Measurements from ENCODE around the gene EPM2AIP1.
"Not testable (repeated sequence)": the region's sequence is repeated elsewhere in the genome, so short reads cannot be mapped to it uniquely, and the experiment has no call there.

Gene EPM2AIP1

DNA sequence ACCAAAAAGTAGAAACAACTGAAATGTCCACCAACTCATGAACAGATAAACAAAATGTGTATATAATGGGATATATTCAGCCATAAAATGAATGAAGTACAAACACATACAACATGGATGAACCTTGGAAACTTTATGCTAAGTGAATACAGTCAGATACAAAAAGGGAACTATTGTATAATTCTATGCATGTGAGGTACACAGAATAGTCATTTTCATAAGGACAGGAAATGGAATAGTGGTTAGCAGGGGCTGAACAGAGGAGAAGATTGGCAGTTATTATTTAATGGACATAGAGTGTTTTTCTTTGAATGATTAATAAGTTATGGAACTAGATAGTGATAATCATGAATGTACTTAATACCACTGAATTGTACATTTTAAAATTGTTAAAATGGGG, 28.1 kb downstream of the EPM2AIP1 start:
- no peak overlapping the region for H3K4me3 ChIP-seq (ENCODE audit: low read length)
- no peaks in the 10 kb centered on the region for H3K9me3 ChIP-seq (ENCODE audit: control insufficient read depth, low read depth, low read length)
- peaks cover 15% of the 10 kb centered on the region for H3K4me1 ChIP-seq (ENCODE audit: control insufficient read depth, low read depth, low read length)
- no peak overlapping the region for H3K9ac ChIP-seq (ENCODE audit: low read length)
- no peaks in the 10 kb centered on the region for H3K36me3 ChIP-seq (ENCODE audit: control insufficient read depth, low read depth, low read length)
- H3K27me3 ChIP-seq (ENCODE audit: control insufficient read depth, insufficient read depth, low read length), result no peaks in the 10 kb centered on the region
- no peak overlapping the region for H3K27ac ChIP-seq (ENCODE audit: low read length)

DNA sequence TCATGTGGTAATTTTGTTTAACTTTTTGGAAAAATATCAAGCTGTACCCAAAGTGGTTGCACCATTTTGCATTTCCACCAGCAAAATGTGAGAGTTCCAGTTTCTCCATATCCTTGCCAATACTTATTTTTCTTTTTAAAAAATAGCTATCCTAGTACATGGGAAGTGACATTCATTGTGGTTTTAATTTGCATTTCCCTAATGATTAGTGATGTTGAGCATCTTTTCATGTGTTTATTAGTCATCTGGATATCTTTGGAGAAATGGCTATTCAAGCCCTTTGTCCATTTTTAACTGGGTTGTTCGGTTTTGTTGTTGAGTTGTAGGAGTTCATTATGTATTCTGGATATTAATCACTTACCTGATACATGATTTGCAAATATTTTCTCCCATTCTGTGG, 28.6 kb downstream of the EPM2AIP1 start:
- Histone ChIP-seq H3K36me3 (ENCODE audit: control insufficient read depth, low read depth, low read length) (no peaks in the 10 kb centered on the region), H3K4me1 (ENCODE audit: control insufficient read depth, low read depth, low read length) (peaks cover 11% of the 10 kb centered on the region), H3K27me3 (ENCODE audit: control insufficient read depth, insufficient read depth, low read length) (no peaks in the 10 kb centered on the region), H3K27ac (ENCODE audit: low read length) (no peak overlapping the region), H3K9me3 (ENCODE audit: control insufficient read depth, low read depth, low read length) (no peaks in the 10 kb centered on the region), H3K4me3 (ENCODE audit: low read length) (no peak overlapping the region), H3K9ac (ENCODE audit: low read length) (no peak overlapping the region)

GRCh38 chr3:36963008-36963407, 29.9 kb downstream of the EPM2AIP1 start:
- not testable (repeated sequence) for H3K9me3 ChIP-seq (ENCODE audit: control insufficient read depth, low read depth, low read length); H3K4me1 ChIP-seq (ENCODE audit: control insufficient read depth, low read depth, low read length); H3K27me3 ChIP-seq (ENCODE audit: control insufficient read depth, insufficient read depth, low read length); H3K36me3 ChIP-seq (ENCODE audit: control insufficient read depth, low read depth, low read length); H3K9ac ChIP-seq (ENCODE audit: low read length); H3K4me3 ChIP-seq (ENCODE audit: low read length); H3K27ac ChIP-seq (ENCODE audit: low read length)

DNA sequence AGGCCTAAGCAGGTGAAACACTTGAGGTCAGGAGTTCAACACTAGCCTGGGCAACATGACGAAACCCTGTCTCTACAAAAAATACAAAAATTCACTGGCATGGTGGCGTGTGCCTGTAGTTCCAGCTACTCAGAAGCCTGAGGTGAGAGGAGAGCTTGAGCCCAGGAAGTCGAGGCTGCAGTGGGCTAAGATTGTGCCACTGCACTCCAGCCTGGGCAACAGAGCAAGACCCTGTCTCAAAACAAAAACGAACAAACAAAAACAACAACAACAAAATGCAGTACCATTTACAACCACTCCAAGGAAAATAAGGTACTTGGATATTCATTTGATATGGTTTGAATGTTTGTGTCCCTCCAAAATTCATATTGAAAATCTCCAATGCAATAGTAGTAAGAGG, 32.4 kb downstream of the EPM2AIP1 start:
- no peaks in the 10 kb centered on the region for H3K9me3 ChIP-seq (ENCODE audit: control insufficient read depth, low read depth, low read length)
- H3K9ac ChIP-seq (ENCODE audit: low read length), result no peak overlapping the region
- H3K27me3 ChIP-seq (ENCODE audit: control insufficient read depth, insufficient read depth, low read length), result no peaks in the 10 kb centered on the region
- peaks cover 6% of the 10 kb centered on the region for H3K4me1 ChIP-seq (ENCODE audit: control insufficient read depth, low read depth, low read length)
- H3K36me3 ChIP-seq (ENCODE audit: control insufficient read depth, low read depth, low read length), result no peaks in the 10 kb centered on the region
- H3K27ac ChIP-seq (ENCODE audit: low read length), result no peak overlapping the region
- H3K4me3 ChIP-seq (ENCODE audit: low read length), result no peak overlapping the region

DNA sequence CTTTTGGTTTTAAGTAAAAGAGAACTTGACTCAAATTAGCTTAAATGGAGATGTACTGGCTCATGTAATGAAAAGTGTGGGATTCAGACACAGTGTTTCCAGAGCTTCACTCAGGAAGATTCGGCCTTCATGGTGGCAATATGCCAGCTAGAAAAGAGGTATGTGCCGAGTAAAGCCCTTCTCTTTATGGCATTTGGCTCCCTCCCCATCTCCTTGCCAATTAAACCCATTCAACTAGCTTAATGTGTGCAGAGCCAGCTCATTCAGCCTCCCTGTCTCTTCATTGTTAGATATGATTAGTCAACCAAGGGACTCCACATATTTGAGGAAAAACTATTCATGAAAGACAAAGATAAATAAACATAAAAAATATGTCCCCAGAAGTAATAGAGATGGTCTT, 33.1 kb downstream of the EPM2AIP1 start:
- H3K36me3 ChIP-seq (ENCODE audit: control insufficient read depth, low read depth, low read length), result no peaks in the 10 kb centered on the region
- H3K27ac ChIP-seq (ENCODE audit: low read length), result no peak overlapping the region
- no peaks in the 10 kb centered on the region for H3K27me3 ChIP-seq (ENCODE audit: control insufficient read depth, insufficient read depth, low read length)
- no peaks in the 10 kb centered on the region for H3K9me3 ChIP-seq (ENCODE audit: control insufficient read depth, low read depth, low read length)
- H3K4me1 ChIP-seq (ENCODE audit: control insufficient read depth, low read depth, low read length), result no peaks in the 10 kb centered on the region
- H3K4me3 ChIP-seq (ENCODE audit: low read length), result no peak overlapping the region
- no peak overlapping the region for H3K9ac ChIP-seq (ENCODE audit: low read length)

- no peaks in the 10 kb centered on the region for H3K36me3 ChIP-seq (ENCODE audit: control insufficient read depth, low read depth, low read length)
- no peaks in the 10 kb centered on the region for H3K4me1 ChIP-seq (ENCODE audit: control insufficient read depth, low read depth, low read length)
- H3K27ac ChIP-seq (ENCODE audit: low read length), result no peak overlapping the region
- H3K9me3 ChIP-seq (ENCODE audit: control insufficient read depth, low read depth, low read length), result no peaks in the 10 kb centered on the region
- H3K4me3 ChIP-seq (ENCODE audit: low read length), result no peak overlapping the region
- H3K27me3 ChIP-seq (ENCODE audit: control insufficient read depth, insufficient read depth, low read length), result no peaks in the 10 kb centered on the region
- H3K9ac ChIP-seq (ENCODE audit: low read length), result no peak overlapping the region
Measured at GRCh38 chr3:36957862-36958686, 34.9 kb downstream of the EPM2AIP1 start.

DNA sequence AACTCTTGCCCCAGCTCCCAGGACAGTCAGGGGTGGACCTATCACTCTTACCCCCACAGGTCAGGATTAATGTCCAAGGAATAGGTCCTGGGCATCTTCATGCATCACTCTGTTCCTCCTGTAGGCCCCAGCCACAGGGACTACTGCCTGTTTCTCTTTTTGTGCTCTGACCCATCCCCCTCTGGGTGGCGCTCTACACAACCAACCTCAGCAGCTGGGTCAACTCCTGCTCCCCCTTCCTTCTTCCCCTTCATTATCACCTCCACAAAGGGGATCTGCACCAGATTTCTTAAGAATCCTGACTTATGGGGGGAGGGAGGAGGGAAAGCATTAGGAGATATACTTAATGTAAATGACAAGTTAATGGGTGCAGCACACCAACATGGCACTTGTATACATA, 35.9 kb downstream of the EPM2AIP1 start:
- no peak overlapping the region for H3K27ac ChIP-seq (ENCODE audit: low read length)
- H3K4me1 ChIP-seq (ENCODE audit: control insufficient read depth, low read depth, low read length), result no peaks in the 10 kb centered on the region
- H3K36me3 ChIP-seq (ENCODE audit: control insufficient read depth, low read depth, low read length), result no peaks in the 10 kb centered on the region
- no peaks in the 10 kb centered on the region for H3K9me3 ChIP-seq (ENCODE audit: control insufficient read depth, low read depth, low read length)
- no peak overlapping the region for H3K4me3 ChIP-seq (ENCODE audit: low read length)
- H3K27me3 ChIP-seq (ENCODE audit: control insufficient read depth, insufficient read depth, low read length), result no peaks in the 10 kb centered on the region
- no peak overlapping the region for H3K9ac ChIP-seq (ENCODE audit: low read length)

DNA sequence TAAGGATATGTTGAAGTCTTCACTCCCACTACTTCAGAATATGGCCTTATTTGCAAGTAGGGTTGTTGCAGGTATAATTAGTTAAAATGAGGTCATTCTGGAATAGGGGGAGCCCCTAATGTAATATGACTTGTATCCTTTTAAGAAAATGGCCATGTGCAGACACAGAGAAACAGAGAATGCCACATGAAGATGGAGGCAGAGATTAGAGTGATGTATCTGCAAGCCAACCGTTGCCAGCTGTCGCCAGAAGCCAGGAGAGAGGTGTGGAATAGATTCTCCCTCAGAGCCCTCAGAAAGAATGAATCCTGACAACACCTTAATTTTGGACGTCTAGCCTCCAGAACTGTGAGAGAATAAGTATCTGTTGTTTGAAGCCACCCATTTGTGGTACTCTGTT, 36.8 kb downstream of the EPM2AIP1 start:
- Histone ChIP-seq H3K27ac (ENCODE audit: low read length) (no peak overlapping the region), H3K36me3 (ENCODE audit: control insufficient read depth, low read depth, low read length) (no peaks in the 10 kb centered on the region), H3K27me3 (ENCODE audit: control insufficient read depth, insufficient read depth, low read length) (no peaks in the 10 kb centered on the region)

GRCh38 chr3:36954452-36955134, 38.3 kb downstream of the EPM2AIP1 start:
- H3K9me3 ChIP-seq (ENCODE audit: control insufficient read depth, low read depth, low read length), result no peaks in the 10 kb centered on the region
- no peaks in the 10 kb centered on the region for H3K36me3 ChIP-seq (ENCODE audit: control insufficient read depth, low read depth, low read length)
- no peak overlapping the region for H3K27ac ChIP-seq (ENCODE audit: low read length)
- H3K4me1 ChIP-seq (ENCODE audit: control insufficient read depth, low read depth, low read length), result no peaks in the 10 kb centered on the region
- no peak overlapping the region for H3K4me3 ChIP-seq (ENCODE audit: low read length)
- no peak overlapping the region for H3K9ac ChIP-seq (ENCODE audit: low read length)
- no peaks in the 10 kb centered on the region for H3K27me3 ChIP-seq (ENCODE audit: control insufficient read depth, insufficient read depth, low read length)

More for the DNA sequence above, 36.8 kb downstream of the EPM2AIP1 start:
- H3K9me3 ChIP-seq (ENCODE audit: control insufficient read depth, low read depth, low read length), result no peaks in the 10 kb centered on the region
- no peak overlapping the region for H3K4me3 ChIP-seq (ENCODE audit: low read length)
- H3K4me1 ChIP-seq (ENCODE audit: control insufficient read depth, low read depth, low read length), result no peaks in the 10 kb centered on the region
- no peak overlapping the region for H3K9ac ChIP-seq (ENCODE audit: low read length)

DNA sequence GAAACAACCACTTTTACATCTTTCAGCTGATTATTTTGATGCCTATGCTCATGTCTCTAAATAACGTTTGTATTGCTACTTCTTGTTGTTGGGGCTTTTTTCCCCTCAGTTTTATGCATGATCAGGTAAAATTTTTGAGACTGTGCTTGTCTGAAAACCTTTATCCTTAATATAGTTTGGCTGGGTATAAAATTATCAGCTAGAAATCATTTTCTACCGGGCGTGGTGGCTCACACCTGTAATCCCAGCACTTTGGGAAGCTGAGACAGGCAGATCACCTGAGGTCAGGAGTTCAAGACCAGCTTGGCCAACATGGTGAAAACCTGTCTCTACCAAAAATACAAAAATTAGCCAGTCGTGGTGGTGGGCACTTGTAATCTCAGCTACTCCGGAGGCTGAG, 45.1 kb downstream of the EPM2AIP1 start:
- not testable (repeated sequence) for H3K9ac ChIP-seq (ENCODE audit: low read length); H3K4me1 ChIP-seq (ENCODE audit: control insufficient read depth, low read depth, low read length)

GRCh38 chr3:36945333-36945980, 47.5 kb downstream of the EPM2AIP1 start:
- Histone ChIP-seq H3K4me3 (ENCODE audit: low read length) (peak overlapping the region; percentile 73), H3K4me1 (ENCODE audit: control insufficient read depth, low read depth, low read length) (peaks cover 6% of the 10 kb centered on the region), H3K36me3 (ENCODE audit: control insufficient read depth, low read depth, low read length) (no peaks in the 10 kb centered on the region), H3K27ac (ENCODE audit: low read length) (no peak overlapping the region), H3K27me3 (ENCODE audit: control insufficient read depth, insufficient read depth, low read length) (peaks cover 28% of the 10 kb centered on the region), H3K9ac (ENCODE audit: low read length) (no peak overlapping the region), H3K9me3 (ENCODE audit: control insufficient read depth, low read depth, low read length) (no peaks in the 10 kb centered on the region)

More for the DNA sequence above, 45.1 kb downstream of the EPM2AIP1 start:
- not testable (repeated sequence) for H3K27ac ChIP-seq (ENCODE audit: low read length); H3K36me3 ChIP-seq (ENCODE audit: control insufficient read depth, low read depth, low read length); H3K9me3 ChIP-seq (ENCODE audit: control insufficient read depth, low read depth, low read length); H3K4me3 ChIP-seq (ENCODE audit: low read length)
- H3K27me3 ChIP-seq (ENCODE audit: control insufficient read depth, insufficient read depth, low read length), result peaks cover 28% of the 10 kb centered on the region
